GM21423 (cell line): ENCODE measurements around the gene CSNK2A2.

Experiments used
- ATAC-seq: cut with Tn5 transposase; IDR thresholded peaks from one replicate; pipeline ENCODE4 v1.9.1; 2021; ENCODE audit warnings: mild to moderate bottlenecking, moderate library complexity; ENCODE audit not compliant: unreplicated experiment

The CSNK2A2 gene

DNA sequence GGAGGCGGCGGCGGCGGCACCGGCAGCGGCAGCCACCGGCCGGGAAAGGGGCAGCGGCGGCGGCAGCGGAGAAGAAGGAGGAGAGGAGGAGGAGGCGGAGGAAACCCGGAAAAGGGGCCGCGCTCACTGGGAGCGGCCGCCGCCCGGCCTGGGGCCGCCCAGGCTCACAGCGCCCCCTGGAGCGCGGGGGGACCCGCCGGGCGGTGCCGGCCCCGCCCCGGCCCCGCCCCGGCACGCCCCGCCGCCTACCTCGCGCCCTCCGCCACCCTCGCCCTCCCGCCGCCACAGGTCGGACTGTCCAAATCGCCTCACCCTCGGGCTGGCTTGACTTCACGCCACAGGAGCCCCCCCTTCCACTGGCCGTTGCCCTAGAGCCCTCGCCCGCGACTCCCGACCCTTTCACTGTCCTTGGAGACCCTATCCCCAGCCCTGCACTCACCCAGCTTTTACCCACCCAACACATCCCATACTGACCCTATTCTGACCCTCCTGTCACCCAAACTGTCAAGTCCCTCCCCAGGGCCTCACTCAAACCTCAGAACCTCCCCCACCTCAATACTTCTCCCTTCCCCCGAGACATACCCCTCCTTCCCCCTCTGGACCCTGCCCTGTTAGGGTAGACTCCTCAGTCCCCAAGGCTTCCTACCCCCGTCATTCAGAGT, at the start of gene CSNK2A2:
TSS of gene CSNK2A2 (minus strand) at position 85 of the 662 bp plus-strand sequence. CDS start 370 bp downstream, outside the sequence.
- ATAC-seq = peak; percentile 86

DNA sequence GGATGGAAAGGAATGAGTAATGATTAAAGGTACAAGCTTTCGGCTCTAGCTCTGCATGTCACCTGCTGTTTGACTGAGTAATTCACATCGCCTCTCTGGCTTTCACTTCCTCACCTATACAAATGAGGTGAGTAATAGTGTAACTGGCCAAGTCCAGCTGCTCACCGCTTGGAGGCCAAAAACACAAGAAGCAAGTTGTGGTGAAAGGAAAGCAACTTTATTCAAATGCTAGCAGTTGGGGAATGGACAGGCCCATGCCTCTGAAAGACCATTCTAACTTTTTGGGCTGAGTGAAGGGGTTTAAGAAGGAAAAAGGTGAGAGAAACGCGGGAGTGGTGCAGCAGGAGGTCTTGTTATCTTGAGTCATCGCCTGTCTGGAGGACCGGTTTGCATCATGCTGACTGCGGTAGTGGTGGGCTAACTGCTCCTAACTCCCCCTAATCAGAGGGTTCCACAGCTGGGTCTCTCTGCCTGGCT, 45.7 kb upstream of the CSNK2A2 start:
- ATAC-seq = peak; percentile 96

GRCh38 chr16:58236831-58237230, 38.9 kb upstream of the CSNK2A2 start:
- ATAC-seq = no peak

DNA sequence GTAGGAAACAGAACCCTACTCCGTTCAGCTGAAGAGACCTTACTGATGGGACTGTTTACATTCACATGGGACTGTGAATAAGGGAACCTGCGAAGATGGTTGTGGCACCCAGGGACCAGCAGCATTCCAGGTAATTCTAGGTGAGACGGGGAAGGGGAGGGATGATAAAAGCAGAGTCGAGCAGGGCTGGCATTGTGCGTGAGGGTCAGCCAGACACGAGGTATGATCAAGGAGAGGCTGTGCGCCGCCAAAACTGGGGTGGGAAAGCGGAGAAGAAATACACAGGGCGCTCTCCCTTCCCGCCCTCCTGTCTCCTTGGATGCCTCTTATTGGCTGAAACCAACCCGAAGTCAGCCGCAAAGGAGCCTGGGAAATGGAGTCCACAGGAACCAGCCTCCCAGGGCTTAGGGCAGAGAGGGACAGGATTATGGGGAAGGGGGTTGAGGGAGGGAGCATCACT, 38.4 kb upstream of the CSNK2A2 start:
- peak; percentile 99 for ATAC-seq

GRCh38 chr16:58235663-58236062, 37.8 kb upstream of the CSNK2A2 start:
- no peak for ATAC-seq

GRCh38 chr16:58234831-58235595, 37.1 kb upstream of the CSNK2A2 start:
- ATAC-seq = no peak

GRCh38 chr16:58230259-58230658, 32.4 kb upstream of the CSNK2A2 start:
- no peak for ATAC-seq

GRCh38 chr16:58226790-58227189, 28.9 kb upstream of the CSNK2A2 start:
- ATAC-seq = no peak

GRCh38 chr16:58225965-58226602, 28.2 kb upstream of the CSNK2A2 start:
- no peak for ATAC-seq

- no peak for ATAC-seq
Observed at GRCh38 chr16:58222532-58223316, 24.8 kb upstream of the CSNK2A2 start.

- ATAC-seq = no peak
Observed at GRCh38 chr16:58219432-58219831, 21.5 kb upstream of the CSNK2A2 start.

DNA sequence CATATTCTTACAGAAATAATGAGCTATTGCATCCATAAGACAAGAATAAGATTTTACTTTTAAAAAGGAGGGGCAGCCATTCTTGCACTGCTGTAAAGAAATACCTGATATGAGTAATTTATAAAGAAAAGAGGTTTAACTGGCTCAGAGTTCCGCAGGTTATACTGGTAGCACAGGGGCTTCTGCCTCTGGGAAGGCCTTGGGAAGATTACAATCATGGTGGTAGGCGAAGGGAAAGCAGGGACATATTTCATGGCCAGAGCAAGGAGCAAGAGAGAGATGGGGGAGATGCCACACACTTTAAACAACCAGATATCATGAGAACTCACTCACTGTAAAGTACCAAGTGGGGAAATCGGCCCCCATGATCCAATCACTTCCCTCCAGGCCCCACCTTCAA, 20.9 kb upstream of the CSNK2A2 start:
- no peak for ATAC-seq

DNA sequence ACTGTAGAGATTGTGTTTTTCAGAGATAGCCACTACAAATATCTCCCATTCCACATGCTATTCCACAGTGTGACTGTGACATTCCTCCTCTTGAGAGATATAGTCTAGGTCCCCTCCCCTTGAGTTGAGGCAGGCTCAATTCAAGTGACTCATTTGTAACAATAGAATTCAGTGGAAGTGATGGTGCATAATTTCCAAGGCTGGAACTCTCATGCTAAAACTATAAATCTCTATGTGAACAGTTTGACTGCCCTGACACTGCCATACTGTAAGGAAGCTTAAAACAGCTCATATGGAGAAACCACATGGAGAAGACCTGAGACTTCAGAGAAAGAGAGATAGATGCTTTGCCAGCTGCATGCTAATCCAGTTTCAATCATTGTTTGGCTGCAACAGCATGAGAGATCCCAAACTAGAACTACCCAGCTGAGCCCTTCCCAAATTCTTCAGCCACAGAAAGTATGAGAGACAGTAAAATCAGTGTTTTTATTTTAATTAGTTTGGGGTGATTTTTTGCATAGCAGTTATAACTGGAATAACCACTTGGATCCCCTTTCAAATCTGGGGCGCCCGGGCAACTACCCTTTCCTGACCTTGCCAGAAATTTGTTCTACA, 19.5 kb upstream of the CSNK2A2 start:
- no peak for ATAC-seq

GRCh38 chr16:58212824-58213655, 15.1 kb upstream of the CSNK2A2 start:
- ATAC-seq = no peak

DNA sequence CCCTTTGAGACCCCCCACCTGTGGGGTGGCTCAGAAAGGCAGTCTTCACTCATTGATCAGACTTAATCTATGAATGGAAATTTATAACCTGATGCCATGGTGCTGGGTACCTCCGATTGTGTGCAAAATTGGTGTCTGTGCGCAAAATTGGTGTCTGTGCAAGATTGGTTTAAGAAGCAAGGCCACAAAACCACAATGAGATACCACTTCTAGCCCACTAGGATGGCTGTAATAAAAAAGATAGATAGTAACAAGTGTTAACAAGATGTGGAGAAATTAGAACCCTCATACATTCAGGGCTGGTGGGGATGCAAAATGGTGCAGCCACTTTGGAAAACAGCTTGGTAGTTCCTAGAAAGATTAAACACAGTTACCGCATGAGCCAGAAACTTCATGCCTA, 13.9 kb upstream of the CSNK2A2 start:
- no peak for ATAC-seq

DNA sequence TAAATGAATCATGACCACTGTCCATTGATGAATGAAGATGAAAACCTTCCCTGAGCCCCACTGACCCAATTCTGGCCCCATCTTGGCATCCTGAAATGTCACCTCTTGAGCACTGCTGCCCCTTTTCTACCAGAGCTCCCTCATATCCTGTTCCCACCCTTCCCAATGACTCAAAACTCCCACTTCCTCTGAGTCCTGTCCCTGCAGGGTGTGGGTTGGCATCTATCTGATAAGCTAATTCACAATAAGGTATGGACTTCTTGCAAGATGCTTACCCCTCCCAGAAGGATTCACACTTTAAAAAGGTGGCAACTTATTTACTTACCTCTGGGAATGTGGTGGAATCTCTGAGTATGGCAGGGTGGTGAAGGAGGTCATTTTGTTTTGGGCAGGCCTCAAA, 13.3 kb upstream of the CSNK2A2 start:
- ATAC-seq = no peak

DNA sequence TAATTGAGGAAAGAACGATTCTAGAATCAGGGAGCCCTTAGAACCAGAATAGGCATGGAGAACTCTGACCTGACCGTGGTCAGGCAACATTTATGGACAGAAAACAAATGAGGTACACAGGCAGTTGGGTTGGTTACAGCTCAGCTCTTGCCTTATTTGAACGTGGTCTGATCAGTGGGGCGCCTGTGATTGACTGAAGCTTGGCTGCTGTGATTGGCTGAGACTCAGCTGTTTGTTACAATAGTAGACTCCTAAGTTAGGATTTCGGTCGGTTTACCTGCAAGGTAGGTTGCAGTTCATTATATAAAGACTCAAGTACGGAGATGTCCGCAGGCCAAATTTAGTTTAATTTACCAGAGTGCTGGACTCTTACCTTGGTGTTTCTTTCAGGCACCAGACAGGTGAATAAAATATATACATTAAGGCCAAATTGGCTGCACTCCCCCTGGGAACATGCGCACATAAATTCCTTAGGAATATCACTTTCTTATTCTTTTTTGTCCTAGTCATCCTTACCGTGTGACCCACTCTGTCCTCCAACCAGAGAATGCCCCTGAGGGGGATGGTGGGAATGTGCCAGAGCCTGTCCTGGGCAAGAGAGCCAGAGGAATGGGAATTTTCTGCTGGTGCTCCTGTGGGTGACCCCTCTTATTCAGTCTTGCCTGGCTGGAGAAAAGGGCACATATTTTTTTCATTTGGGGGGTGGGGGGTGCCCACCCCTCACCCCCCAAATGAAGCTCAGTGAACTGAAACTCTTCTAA, 7.5 kb upstream of the CSNK2A2 start:
- ATAC-seq = no peak

- ATAC-seq = no peak
Observed at GRCh38 chr16:58201163-58201562, 3.3 kb upstream of the CSNK2A2 start.
